K562 (cell line): ENCODE results near the gene DBNL. TPM values are rescaled to one million over a fixed set of nuclear protein-coding genes. Genes with fewer than 3 reads are reported as not detected.

Source experiments
- BCLAF1 ChIP-seq, 2 experiments: fragments of 450-650 bp in 1 of 2; IDR thresholded peaks; 2 replicates each; pipeline ENCODE4 v1.6.1; 2011 to 2017; ENCODE audit warnings: low read depth in 2 of 2, antibody characterized with exemption in 1 of 2, borderline replicate concordance in 1 of 2, low read length in 1 of 2, mild to moderate bottlenecking in 1 of 2, mixed read lengths in 1 of 2; ENCODE audit not compliant: control insufficient read depth in 1 of 2
- BRCA1 ChIP-seq, 2 experiments: fragments of 450-650 bp in 1 of 2; sonication (generic) in 1 of 2; formaldehyde crosslinking in 1 of 2; IDR thresholded peaks; 2 replicates each; pipeline versions ENCODE4 v1.5.0 to v1.6.1; 2017 to 2020; ENCODE audit warnings: mild to moderate bottlenecking in 1 of 2, missing genetic modification reagents in 1 of 2
- CREB5 ChIP-seq: fragments of 250-450 bp; sonication (Bioruptor Pico); IDR thresholded peaks from 2 replicates; pipeline ENCODE4 v1.5.0; 2020; ENCODE audit warnings: mild to moderate bottlenecking
- DEAF1 ChIP-seq: fragments of 450-650 bp; formaldehyde crosslinking; IDR thresholded peaks from 2 replicates; pipeline ENCODE4 v1.4.0; 2020; ENCODE audit warnings: mild to moderate bottlenecking, moderate library complexity
- HDAC8 ChIP-seq: fragments of 450-650 bp; IDR thresholded peaks from 2 replicates; pipeline ENCODE4 v1.6.1; 2016; ENCODE audit warnings: mild to moderate bottlenecking, missing genetic modification characterization, moderate library complexity, missing compliant biosample characterization
- NEUROD1 ChIP-seq: fragments of 150-350 bp; IDR thresholded peaks from 2 replicates; pipeline ENCODE4 v1.6.1; 2014; ENCODE audit warnings: borderline replicate concordance, low read length, low read depth; ENCODE audit not compliant: partially characterized antibody
- NFATC3 ChIP-seq: fragments of 450-650 bp; IDR thresholded peaks from 2 replicates; pipeline ENCODE4 v1.6.1; 2017; ENCODE audit warnings: mild to moderate bottlenecking
- NR2C1 ChIP-seq, 2 experiments: fragments of 450-650 bp; IDR thresholded peaks; 2 replicates each; pipeline ENCODE4 v1.6.1; 2017; ENCODE audit warnings: mild to moderate bottlenecking in 2 of 2, antibody characterized with exemption in 1 of 2, inconsistent platforms in 1 of 2, missing compliant biosample characterization in 1 of 2, missing genetic modification characterization in 1 of 2
- PRMT5 ChIP-seq: sonication (generic); formaldehyde crosslinking; IDR thresholded peaks from 2 replicates; pipeline ENCODE4 v1.5.0; 2020; ENCODE audit warnings: missing genetic modification reagents
- RHOXF2B ChIP-seq: fragments of 250-450 bp; sonication (Bioruptor Pico); conservative IDR thresholded peaks from 2 replicates; pipeline ENCODE4 v1.5.1; 2021
- RNF219 ChIP-seq: fragments of 250-450 bp; sonication (Bioruptor Pico); IDR thresholded peaks from 2 replicates; pipeline ENCODE4 v1.5.0; 2022; ENCODE audit warnings: mild to moderate bottlenecking
- SETDB1 ChIP-seq: IDR thresholded peaks from one replicate; pipeline ENCODE4 v1.6.1; 2012; ENCODE audit warnings: low read length, control low read depth, inconsistent platforms
- SUPT5H ChIP-seq: fragments of 450-650 bp; IDR thresholded peaks from 2 replicates; pipeline ENCODE4 v1.6.1; 2016
- TEAD2 ChIP-seq: fragments of 450-650 bp; IDR thresholded peaks from 2 replicates; pipeline ENCODE4 v1.6.1; 2016; ENCODE audit warnings: missing genetic modification characterization, control low read depth, missing compliant biosample characterization
- ZBTB9 ChIP-seq: fragments of 450-650 bp; formaldehyde crosslinking; IDR thresholded peaks from 2 replicates; pipeline ENCODE4 v1.4.0; 2020; ENCODE audit warnings: mild to moderate bottlenecking, moderate library complexity
- ZNF174 ChIP-seq: fragments of 250-450 bp; sonication (Bioruptor Pico); IDR thresholded peaks from 2 replicates; pipeline ENCODE4 v1.4.0; 2020; ENCODE audit warnings: mild to moderate bottlenecking
- ZNF212 ChIP-seq: fragments of 450-650 bp; formaldehyde crosslinking; IDR thresholded peaks from 2 replicates; pipeline ENCODE4 v1.4.0; 2020; ENCODE audit warnings: mild to moderate bottlenecking
- ZNF644 ChIP-seq: fragments of 200-800 bp; sonication (Bioruptor generic); IDR thresholded peaks from 2 replicates; pipeline ENCODE4 v1.6.1; 2016; ENCODE audit warnings: low read depth, missing genetic modification characterization, missing compliant biosample characterization
- polyA plus RNA-seq, 8 experiments: library from polyadenylated mRNA; depleted of rRNA in 4 of 8; stranded (reverse) in 5 of 8; unstranded in 3 of 8; fragments of >200 nt; fragmentation: Nextera tagmentation in 2 of 8; fragmentation: Illumina TruSeq in 1 of 8; extraction: Ambion mirVana in 2 of 8; extraction: Trizol in 1 of 8; gene quantifications; 2 replicates each; pipeline versions ENCODE4 v1.2.1 to v1.2.3, GENCODE V29; 2011 to 2014; ENCODE audit warnings: inconsistent platforms in 1 of 8, missing spikeins in 1 of 8
- total RNA-seq, 7 experiments: library from RNA; depleted of rRNA in 6 of 7; stranded (reverse); fragments of >200 nt in 6 of 7; fragmentation: Illumina TruSeq in 2 of 7; extraction: Trizol in 2 of 7; gene quantifications; 2 replicates each; pipeline versions ENCODE4 v1.2.1 to v1.2.3, GENCODE V29; 2011 to 2021; ENCODE audit warnings: low replicate concordance in 1 of 7

DBNL gene
- total and polyA plus RNA-seq, 9 of the 15 experiments (the other 6 are each of a cell fraction or from before 2014, with no cell fraction given), result 1.9 to 65.1 (median 38.9) TPM

GRCh38 chr7:44082541-44083207 is 38.2 kb downstream of the DBNL start (continued):
- TF ChIP-seq CREB5 (no peak), NFATC3 (no peak), SUPT5H (peak; percentile 51; the same call in 1 of the 2 replicates), BCLAF1 (IDR thresholded peaks at IDR 0.05; ENCODE audit: borderline replicate concordance in 1 of 2, control insufficient read depth in 1 of 2, low read depth in 2 of 2, low read length in 1 of 2) (no peak), ZNF174 (no peak), ZBTB9 (CRISPR knock-in tag) (0 out of 2 replicates have a peak, but pooled peaks have one; percentile 35), NR2C1 (IDR thresholded peaks at IDR 0.05) (no peak), NR2C1 (tag; IDR thresholded peaks at IDR 0.05) (no peak), PRMT5 (CRISPR knock-in tag) (no peak), RHOXF2B (CRISPR knock-in tag) (no peak), NEUROD1 (peak; percentile 34), HDAC8 (tag) (no peak), SETDB1 (no peak), BRCA1 (IDR thresholded peaks at IDR 0.05) (no peak), BRCA1 (CRISPR knock-in tag; IDR thresholded peaks at IDR 0.05) (no peak), RNF219 (CRISPR knock-in tag) (no peak), ZNF644 (tag) (no peak), ZNF212 (no peak), DEAF1 (CRISPR knock-in tag) (no peak), TEAD2 (tag) (no peak)
